ENCODE measurements around the gene ZNF496. TPM values are rescaled to one million over a fixed set of nuclear protein-coding genes. Genes with fewer than 3 reads are reported as not detected.

ZNF496 gene
- polyA plus RNA-seq, 3 donors = 1.6 to 7.7 (median 2.4) TPM

GRCh38 chr1:247337961-247338360 is 6.3 kb upstream of the ZNF496 start:
- no peaks in the 10 kb centered on the region for H3K27me3 ChIP-seq (ENCODE audit: control insufficient read depth in 2 of 2, insufficient read depth in 2 of 2, low read length in 2 of 2)
- H3K79me2 ChIP-seq (ENCODE audit: insufficient read depth, low read length) = no peaks in the 10 kb centered on the region
- H3K36me3 Mint-ChIP-seq = peaks cover 3 to 7% of the 10 kb centered on the region in 2 donors
- H3K9me3 ChIP-seq (replicated peaks in 1 of 2; ENCODE audit: control insufficient read depth in 1 of 2, insufficient read depth in 1 of 2, low read length in 2 of 2) = no peaks in the 10 kb centered on the region
- H3K4me1 Mint-ChIP-seq = peaks cover 31% of the 10 kb centered on the region
- H3K27ac Mint-ChIP-seq = peak overlapping the region in 1 of 7 donors; percentile 12
- H3K9ac ChIP-seq (ENCODE audit: insufficient read depth, low read length, poor library complexity, severe bottlenecking) = no peak overlapping the region
- intact Hi-C loops (cut with micrococcal nuclease) = no loop called here
- no peak overlapping the region for H3K4me3 Mint-ChIP-seq
- H3K27ac ChIP-seq (ENCODE audit: low read depth in 1 of 2, low read length in 2 of 2) = no peak overlapping the region
- H3K27me3 Mint-ChIP-seq (ENCODE audit: low read depth in 3 of 3) = peaks cover 0 to 12% (median 6%) of the 10 kb centered on the region in 3 donors
- no peak overlapping the region for H3K4me2 ChIP-seq (replicated peaks; ENCODE audit: extremely low read depth, low read length, poor library complexity, severe bottlenecking)
- no peak for DNase-seq
- H3K4me1 ChIP-seq (ENCODE audit: control insufficient read depth in 1 of 2, insufficient read depth in 2 of 2, low read length in 2 of 2) = peaks cover 8 to 14% of the 10 kb centered on the region in 2 donors
- no peak overlapping the region for H2AFZ ChIP-seq (ENCODE audit: insufficient read depth, low read depth, low read length, poor library complexity, severe bottlenecking)
- no peaks in the 10 kb centered on the region for H3K36me3 ChIP-seq (replicated peaks in 1 of 2; ENCODE audit: control insufficient read depth in 1 of 2, insufficient read depth in 2 of 2, low read length in 2 of 2)
- no peak for TF ChIP-seq CTCF (IDR thresholded peaks at IDR 0.05)
- no peak overlapping the region for H3K4me3 ChIP-seq (replicated peaks in 1 of 3; ENCODE audit: low read depth in 2 of 3, low read length in 3 of 3)
- H3K9me3 Mint-ChIP-seq = peaks cover 0 to 6% (median 0%) of the 10 kb centered on the region in 7 donors
- H4K20me1 ChIP-seq (ENCODE audit: insufficient read depth, low read length) = no peaks in the 10 kb centered on the region
- WGBS (ENCODE audit: insufficient coverage) = 71% methylated on average over 7 of the region's 11 CpGs

DNA sequence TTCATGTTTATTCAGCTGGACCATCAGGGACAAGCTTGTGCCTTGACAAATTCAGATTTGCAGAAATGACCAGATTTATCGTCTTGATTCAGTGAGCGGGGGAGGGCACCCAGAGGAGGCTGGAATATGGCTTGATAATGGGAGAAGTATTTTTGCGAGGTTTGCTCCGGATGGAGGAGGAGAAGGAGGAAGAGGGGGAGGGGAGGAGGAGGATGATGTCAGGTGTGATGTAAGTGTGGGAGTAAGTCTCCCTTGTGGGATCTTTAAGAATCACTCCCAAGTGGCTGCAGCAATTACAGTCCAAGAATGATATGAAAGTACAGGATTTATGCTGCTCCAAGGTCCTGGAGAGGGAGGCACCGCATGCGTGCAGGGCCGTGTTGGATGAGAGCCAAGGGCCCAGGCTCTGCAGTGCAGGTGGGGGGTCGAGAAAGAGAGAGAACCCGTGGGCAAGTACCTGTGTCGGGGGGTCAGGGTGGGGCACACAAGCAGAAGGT is 5.6 kb upstream of the ZNF496 start:
- TF ChIP-seq CTCF (IDR thresholded peaks at IDR 0.05) = no peak
- Histone ChIP-seq H3K9ac (ENCODE audit: insufficient read depth, low read length, poor library complexity, severe bottlenecking) (no peak overlapping the region), H3K27me3 (ENCODE audit: control insufficient read depth in 2 of 2, insufficient read depth in 2 of 2, low read length in 2 of 2) (peaks cover 0 to 5% of the 10 kb centered on the region in 2 donors), H3K4me3 (replicated peaks in 1 of 3; ENCODE audit: low read depth in 2 of 3, low read length in 3 of 3) (no peak overlapping the region), H3K9me3 (replicated peaks in 1 of 2; ENCODE audit: control insufficient read depth in 1 of 2, insufficient read depth in 1 of 2, low read length in 2 of 2) (no peaks in the 10 kb centered on the region), H2AFZ (ENCODE audit: insufficient read depth, low read depth, low read length, poor library complexity, severe bottlenecking) (no peak overlapping the region), H3K79me2 (ENCODE audit: insufficient read depth, low read length) (no peaks in the 10 kb centered on the region), H3K36me3 (replicated peaks in 1 of 2; ENCODE audit: control insufficient read depth in 1 of 2, insufficient read depth in 2 of 2, low read length in 2 of 2) (no peaks in the 10 kb centered on the region), H3K27ac (ENCODE audit: low read depth in 1 of 2, low read length in 2 of 2) (no peak overlapping the region), H3K4me1 (ENCODE audit: control insufficient read depth in 1 of 2, insufficient read depth in 2 of 2, low read length in 2 of 2) (peaks cover 14 to 21% of the 10 kb centered on the region in 2 donors), H4K20me1 (ENCODE audit: insufficient read depth, low read length) (no peaks in the 10 kb centered on the region), H3K4me2 (replicated peaks; ENCODE audit: extremely low read depth, low read length, poor library complexity, severe bottlenecking) (no peak overlapping the region)
- intact Hi-C loops (cut with micrococcal nuclease) = no loop called here
- H3K4me1 Mint-ChIP-seq = peaks cover 34% of the 10 kb centered on the region
- WGBS (ENCODE audit: insufficient coverage) = 85% methylated on average over 8 of the region's 10 CpGs
- DNase-seq = no peak
- peaks cover 3 to 8% of the 10 kb centered on the region in 2 donors for H3K36me3 Mint-ChIP-seq
- H3K27ac Mint-ChIP-seq = peak overlapping the region in 1 of 7 donors; percentile 3
- no peak overlapping the region for H3K4me3 Mint-ChIP-seq
- H3K27me3 Mint-ChIP-seq (ENCODE audit: low read depth in 3 of 3) = peaks cover 3 to 19% (median 12%) of the 10 kb centered on the region in 3 donors
- peaks cover 0 to 6% (median 0%) of the 10 kb centered on the region in 7 donors for H3K9me3 Mint-ChIP-seq

Data from CD14-positive monocyte (primary cell).